ENCODE data around the gene CYP1B1.
"Not testable (repeated sequence)": the region's sequence is repeated elsewhere in the genome, so short reads cannot be mapped to it uniquely, and the experiment has no call there.

CYP1B1 gene

DNA sequence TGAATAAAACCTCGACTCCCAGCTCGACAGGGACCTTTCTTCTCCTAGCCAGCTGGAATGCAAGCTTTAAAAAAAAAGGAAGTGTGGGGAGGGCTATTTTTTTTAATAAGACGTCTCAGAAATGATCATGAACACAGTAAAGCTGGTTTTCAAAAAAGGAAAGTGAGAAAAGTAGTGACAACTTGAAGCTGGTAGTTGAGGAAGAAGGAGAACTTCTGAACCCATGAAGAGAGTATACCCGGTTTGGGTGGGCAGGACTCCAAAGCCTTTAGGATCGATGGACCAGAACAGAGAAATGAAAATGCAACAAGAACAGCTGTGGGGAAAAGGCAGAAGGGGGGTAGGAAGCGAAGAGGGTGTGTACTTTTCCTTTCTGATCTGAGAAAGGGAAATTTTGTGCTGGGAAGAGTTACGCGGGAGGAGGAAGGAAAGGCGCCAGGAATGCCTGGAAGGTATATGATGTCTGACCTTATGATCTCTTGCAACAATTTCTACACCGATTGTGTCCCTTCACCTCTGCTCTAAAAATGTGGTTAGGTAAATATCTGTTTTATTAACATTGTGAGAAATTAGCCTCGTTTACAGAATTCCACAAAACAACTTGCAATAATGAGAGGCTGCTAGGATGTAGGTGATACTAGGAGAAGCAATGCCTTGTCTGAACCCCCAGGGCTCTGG is 22.6 kb upstream of the CYP1B1 start:
- no peak for DNase-seq

DNA sequence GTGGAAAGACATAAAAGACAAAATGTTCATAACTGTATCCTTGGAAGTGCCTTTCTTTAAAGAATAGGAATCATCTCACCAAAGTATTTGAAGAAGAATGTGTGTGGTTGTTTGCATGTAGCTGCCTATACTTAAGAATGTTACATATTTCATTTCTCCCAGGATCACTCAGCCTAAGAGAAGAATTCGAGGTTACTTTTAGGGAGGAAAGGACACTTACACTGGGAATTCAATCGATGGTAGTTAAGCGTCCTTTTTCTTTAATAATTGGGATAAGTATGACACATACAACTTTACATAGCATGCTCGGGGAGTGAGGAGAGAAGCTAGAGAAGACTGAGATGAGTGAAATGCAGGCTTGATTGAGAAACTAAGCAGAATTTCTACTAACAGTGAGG is 22.0 kb upstream of the CYP1B1 start:
- no peak for DNase-seq

DNA sequence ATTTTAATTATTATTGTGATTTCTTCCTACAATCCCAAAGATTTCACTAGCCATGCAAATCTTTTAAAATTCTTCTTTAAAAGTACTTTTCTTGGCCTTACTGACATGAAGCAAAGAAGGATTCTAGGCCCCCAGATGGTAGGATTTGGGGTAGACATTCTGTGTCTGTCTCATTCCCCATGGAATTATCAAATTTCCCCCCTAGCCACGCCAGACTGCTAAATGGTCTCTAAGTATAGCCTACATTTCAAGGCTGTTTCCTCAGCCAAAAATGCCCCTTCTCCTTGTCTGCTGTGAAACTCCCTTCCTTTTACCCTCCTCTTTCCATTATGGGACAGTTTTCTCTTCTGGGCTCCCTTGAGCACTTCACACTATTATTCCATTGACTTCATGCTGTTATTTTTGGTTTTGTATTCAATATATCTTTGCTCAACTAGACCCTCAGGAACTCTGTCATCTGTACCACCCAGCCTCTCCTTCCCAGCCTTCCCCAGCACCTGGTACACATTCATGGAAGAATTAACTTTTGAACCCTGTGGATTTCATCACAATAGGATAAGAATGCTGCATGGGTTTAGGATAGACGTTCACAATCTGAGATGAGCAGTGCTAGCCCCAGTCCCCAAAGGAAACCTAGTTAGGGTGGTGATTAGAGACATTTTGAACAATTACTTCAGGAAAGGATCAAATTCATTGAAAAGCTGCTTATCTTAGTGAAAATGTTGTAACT is 21.5 kb upstream of the CYP1B1 start:
- DNase-seq, result no peak

DNA sequence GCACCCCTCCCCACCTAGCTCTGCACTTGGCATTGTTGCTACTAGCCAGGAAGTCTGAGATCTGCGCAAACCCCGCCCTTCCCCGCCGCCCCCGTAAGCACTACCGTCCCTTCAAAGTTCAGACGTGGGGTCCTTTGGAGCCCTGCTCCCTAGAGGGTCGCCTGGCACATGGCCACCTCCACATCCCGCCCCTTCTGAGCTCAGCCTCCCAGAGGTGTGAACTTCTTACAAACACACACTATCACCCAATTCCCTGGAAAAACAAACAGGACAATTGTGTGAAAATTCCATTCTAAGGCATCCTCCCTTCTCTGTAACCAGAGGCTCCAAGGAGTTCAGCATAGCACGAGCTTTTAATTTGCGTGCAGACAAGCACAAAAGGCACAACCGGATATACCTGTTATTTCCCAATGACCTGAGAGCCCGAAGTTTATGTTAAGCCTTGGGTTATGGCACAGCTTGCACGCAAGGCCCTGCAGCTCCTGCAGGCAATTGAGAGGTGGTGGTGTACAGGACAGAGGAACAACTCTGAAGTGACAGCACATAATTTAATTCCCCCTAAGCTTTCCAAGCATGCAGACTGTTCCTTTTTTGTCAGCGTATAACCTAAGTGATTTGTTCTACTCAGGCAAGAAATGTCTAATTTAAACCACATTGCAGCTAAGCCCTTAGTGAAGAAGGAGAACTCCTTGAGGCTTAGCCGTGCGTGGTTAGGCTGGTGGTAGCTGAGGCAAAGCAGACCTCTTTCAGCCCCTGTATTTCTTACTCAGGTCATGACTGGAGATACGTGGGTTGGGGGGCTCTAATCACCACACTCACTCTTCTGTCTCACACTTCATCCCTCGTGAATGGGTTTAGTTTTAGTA is 20.3 kb upstream of the CYP1B1 start:
- no peak for DNase-seq

DNA sequence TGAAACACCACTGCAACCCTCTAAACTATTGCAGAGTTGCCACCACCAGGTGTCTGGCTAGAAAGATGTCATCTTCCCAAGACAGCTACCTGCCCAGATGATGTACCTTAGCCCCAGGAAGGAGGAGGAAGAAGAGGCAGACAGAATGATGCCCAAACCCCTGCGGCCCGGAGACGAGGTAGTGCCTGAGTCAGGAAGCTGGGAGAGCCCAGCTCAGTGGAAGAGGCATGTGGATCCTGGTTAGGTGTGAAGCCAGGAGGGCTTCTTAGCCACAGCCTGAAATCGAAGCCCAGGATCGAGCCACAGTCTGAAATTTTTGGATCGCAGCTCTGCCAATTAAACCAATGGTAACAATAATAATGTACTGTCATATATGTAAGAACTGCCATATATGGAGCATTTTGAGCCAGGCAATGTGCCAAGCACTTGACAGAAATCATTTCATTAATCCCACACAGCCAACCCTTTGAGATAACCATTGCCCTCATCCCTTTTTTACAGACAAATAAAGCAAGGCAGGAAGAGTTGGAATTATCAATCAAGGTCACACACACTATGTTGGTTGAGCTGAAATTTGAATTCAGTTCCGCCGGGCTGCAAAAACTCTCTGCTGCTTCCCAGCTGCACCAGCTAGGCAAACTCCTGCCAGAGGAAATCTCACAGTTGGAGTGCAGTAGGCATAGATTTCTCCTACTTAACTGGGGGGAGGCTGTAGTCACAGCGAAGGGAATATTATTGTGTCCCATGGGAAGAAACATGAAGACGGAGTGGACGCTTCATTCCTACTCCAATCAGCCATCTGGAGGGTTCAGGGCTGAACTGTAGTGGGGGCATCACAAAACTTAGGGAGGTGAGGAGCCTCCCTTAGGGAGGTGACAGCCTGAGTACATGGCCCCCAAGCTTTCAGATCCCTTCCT is 19.4 kb upstream of the CYP1B1 start:
- no peak for DNase-seq

DNA sequence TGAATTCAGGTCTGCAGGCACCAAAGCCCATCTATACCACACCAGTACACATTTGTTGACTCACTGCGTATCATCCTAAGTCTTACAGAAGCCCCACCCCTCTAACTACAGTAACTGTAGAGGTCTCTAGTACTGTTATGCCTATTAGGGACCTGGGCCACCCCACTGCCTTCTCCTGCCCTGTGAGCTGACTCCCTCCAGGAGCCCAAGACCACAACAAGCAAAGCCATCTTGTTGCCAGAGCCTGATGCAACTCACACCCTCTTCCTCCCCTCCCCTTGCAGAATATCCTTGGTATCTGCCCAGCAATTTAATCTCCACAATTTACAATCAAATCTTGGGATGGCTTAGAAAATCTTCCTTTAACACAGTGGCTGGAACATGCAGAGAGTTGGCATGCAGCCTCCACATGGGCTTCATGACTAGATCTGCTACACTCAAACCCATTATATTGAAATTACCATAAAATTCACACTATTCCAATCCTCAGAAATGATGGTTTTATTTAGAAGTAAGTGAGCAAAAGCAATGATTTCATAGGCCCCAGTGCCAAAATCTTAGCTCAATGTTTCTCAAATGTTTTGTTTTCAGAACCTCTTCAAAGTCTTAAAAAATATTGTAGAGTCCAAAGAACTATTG is 17.7 kb upstream of the CYP1B1 start:
- no peak for DNase-seq

DNA sequence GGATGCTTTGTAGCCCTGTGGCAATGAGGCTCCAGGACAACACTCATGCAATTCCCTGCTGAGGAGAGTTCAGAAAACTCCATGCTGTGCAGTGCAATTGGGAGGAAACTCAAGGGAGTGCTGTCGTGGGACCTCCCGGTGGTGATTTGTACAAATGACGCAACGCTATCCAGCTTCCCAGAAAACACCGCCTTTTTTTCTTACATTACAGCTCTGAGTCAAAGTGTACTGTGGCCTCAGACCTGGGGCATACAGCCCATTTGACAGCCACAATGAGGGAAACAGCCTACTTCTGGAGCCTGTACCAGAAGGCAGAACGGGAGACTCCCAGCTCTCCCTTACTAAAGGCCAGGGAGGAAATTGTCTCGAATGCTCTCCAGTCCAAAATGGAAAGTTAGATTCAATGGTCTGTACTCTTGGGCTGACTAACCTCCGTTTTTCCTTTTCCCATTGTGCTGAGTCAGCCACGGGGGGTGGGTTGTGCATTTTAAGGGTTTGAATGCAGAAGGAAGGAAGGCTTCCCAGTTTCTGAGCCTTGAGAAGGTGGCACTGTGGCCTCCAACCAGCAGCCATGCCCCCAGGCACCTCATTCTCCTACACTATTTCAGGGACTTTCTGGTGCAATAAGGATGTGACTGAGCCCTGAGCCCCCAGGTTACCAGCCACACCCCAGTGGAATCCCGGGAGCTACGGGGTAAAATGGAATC is 16.4 kb upstream of the CYP1B1 start:
- DNase-seq, result no peak

DNA sequence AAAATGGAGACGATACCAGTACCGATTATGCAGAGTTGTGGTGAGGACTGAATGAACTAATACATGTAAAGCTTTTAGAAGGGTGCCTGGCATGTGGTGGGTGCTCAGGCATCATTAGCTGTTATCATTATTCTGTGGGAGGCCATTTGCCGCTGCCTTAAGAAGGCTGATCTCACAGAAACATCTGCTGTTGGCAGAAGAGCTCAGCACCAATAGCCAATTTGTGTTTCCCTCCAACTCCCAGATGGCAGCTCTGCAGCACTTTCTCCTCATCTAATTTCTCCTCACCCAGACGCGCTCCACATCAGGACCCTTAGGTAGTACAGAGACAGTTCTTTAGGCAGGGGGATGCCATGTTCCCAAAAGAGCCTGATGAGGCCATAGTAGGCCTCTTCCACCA is 15.8 kb upstream of the CYP1B1 start:
- no peak for DNase-seq

DNA sequence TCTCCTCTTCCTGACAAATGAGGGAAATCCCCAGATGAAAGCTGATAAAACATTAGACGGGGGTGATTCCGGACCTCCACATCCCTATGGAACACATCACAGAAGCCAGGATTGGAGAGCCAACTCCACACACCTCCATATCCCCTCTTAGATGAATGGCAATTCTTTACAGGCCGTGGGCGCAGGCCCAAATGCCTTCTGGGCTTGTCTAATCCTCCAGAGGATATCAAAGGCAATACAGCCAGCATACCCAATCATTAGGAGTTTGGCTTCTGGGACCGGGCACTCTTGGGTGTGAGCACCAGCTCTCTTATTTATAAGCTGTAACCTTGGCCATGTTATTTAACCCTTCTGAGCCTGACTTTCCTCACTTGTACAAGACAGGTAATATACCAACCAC is 15.0 kb upstream of the CYP1B1 start:
- no peak for DNase-seq

DNA sequence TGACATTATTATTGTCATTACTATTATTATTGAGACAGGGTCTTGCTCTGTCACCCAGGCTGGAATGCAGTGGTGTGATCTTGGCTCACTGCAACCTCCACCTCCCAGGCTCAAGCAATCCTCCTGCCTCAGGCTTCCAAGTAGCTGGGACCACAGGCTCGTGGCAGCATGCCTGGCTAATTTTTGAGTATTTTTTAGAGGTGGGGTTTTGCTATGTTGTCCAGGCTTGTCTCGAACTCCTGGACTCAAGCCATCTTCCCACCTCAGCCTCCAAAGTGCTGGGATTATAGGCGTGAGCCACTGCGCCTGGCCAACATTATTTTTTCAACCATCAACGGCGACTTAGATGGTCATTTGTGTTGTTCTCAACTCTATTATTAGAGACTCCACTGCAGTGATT is 14.3 kb upstream of the CYP1B1 start:
- DNase-seq, result not testable (repeated sequence)

DNA sequence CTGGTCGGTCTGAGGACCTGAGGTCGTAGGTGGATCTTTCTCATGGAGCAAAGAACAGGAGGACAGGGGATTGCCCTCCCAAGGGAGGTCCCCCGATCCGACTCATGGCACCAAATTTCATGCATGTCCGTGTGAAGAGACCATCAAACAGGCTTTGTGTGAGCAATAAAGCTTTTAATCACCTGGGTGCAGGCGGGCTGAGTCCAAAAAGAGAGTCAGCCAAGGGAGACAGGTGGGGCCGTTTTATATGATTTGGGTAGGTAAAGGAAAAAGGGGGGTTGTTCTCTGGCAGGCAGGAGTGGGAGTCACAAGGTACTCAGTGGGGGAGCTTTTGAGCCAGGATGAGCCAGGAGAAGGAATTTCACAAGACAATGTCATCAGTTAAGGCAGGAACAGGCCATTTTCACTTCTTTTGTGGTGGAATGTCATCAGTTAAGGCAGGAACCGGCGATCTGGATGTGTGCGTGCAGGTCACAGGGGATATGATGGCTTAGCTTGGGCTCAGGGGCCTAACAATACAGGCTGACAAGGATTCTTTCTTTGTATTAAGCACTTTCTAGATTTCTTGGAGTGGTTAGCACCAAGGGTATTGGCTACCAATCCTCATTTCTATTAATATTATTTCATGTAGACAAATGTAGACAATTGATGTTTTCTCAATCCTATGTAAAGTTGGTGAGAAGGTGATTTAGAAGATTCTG is 10.2 kb upstream of the CYP1B1 start:
- DNase-seq, result not testable (repeated sequence)

DNA sequence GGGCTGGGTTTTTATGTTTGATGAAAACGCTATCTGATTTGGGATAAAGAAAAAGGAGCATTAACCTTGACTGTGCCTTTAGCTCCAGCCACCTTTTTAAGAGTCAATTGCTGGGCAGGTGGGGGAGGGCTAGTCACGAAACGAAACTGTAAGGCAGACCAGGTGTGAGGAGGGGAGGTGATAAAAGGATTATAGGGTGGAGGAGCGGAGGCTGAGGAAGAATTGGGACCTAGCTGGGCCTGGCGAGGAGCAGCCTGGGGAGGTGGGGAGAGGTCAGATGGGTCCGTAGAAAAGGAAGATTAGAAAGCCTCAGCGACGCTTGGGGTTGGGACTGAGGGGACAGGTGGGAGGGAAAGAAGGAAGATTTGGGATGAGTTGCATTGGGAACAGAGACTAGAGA is 8.6 kb upstream of the CYP1B1 start:
- DNase-seq, result not testable (repeated sequence)

DNA sequence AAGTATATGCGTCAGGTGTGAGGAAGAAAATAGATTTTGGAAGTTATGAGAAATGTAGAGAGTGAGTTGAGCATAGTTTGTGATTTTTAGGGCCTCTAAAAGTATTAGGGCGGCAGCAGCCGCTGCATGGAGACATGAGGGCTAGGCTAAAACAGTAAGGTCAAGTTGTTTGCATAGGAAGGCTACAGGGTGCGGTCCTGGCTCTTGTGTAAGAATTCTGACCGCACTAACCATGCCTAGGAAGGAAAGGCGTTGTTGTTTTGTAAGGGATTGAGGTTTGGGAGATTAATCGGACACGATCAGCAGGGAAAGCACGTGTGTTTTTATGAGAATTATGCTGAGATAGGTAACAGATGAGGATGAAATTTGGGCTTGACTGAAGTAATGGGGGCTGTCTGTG is 6.8 kb upstream of the CYP1B1 start:
- not testable (repeated sequence) for DNase-seq

DNA sequence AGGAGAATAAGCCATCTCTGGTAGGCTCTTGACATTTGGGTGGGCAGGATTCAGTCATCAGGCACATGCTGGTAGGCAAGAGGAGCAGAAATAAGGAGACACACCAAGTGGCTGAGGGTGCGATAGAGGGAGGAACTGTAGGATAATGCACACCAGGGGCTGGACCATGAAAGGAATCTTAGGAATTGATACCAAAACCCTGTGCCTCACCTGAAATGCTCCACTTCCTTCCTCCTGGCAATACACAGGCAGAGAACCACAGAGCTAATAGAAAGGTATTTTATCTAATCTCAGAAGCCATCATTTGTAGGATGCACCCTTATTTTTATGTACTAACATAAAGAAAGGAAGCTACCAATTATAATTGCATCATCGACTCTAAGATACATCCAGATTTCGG is 4.4 kb upstream of the CYP1B1 start:
- no peak for DNase-seq

DNA sequence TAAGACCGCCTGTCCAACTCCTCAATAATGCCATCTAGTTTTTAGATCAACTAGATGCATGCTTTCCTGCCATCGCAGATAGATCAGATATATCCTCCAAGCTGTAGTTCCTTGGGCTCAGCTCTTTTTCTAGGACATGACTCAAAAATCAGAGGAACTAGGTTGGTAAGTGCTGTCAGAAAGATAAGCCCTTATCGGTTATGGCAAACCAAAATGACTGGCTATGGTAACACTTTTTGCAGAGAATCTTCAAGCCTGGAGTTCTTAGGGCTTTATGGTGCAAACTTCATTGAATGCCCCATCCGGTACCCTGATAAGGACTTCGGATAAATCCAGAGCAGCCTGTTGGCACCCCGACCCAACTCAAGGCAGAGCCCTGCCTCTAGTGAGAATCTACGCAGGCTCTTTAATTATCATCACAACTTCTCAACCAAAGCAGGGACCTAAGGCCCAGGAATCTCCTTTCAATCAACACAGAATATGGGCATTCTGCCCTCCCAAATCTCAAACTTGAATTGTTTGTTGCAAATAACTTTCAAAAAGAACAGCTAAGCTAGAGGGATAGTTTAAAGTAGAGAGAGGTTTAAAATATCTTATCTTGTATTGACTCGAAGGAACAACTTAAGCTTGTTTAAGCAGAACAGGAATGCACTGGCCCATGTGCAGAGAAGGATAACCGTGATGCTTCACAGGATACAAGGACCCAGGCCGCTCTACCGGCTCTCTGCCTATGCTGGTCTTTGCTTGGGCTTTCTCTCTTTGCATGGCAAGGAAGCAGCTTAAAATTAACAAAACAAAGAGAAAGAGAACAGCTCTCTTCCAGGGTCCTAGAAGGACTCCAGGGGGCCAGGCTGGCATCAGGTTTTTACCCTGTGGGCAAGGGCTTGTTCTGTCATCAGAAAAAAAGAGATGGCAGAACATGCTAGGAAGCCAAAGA is 3.4 kb upstream of the CYP1B1 start:
- no peak for DNase-seq

DNA sequence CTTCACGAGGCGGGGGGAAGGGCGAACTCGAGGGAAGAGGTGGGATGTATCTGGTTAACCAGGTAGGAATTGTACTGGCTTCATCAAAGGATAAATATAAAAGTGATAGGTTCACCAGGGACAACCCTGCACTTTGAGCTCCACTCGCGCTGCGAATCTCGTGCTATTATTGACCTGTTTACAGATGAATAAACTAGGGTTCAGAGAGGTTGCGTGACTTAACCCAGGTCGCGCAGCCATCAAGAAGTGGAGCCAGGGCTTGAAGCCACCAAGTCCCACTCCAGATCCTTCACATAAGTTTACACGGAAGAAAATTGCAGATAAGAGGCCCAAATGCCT is 1.4 kb upstream of the CYP1B1 start:
- no peak for DNase-seq

DNA sequence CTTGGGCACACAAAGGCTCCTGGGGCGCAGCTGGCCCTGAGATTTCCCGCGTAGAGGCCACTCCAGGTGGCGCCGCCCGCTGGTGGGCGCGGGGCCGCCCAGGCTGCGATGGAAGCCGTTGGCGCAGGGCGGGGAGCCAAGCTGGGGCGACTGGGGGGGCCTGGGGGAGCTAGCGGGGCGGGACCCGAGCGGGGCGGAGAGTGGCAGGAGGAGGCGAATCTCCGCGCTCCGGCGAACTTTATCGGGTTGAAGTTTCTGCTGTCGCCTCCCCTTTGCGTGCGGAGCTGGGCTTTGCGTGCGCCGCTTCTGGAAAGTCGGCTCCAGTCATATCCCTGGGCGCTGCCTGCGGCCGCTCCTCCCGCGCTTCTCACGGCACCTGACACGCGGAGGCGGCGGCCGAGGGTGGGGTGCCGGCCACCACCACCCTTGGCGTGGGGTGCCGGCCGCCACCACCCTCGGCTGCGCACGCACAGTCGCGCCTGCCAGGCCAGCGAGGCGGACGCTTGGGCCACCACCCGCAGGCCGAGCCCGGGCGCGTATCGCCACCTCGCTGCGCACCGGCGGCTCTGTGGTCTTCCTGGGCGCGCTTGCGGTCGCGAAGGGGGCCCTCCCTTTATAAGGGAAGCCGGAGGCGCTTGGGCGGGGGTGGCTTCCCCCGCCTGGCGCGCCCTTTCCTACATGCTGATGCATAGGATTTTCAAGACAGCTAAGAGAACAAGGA is 919 bp upstream of the CYP1B1 start:
- no peak for DNase-seq

DNA sequence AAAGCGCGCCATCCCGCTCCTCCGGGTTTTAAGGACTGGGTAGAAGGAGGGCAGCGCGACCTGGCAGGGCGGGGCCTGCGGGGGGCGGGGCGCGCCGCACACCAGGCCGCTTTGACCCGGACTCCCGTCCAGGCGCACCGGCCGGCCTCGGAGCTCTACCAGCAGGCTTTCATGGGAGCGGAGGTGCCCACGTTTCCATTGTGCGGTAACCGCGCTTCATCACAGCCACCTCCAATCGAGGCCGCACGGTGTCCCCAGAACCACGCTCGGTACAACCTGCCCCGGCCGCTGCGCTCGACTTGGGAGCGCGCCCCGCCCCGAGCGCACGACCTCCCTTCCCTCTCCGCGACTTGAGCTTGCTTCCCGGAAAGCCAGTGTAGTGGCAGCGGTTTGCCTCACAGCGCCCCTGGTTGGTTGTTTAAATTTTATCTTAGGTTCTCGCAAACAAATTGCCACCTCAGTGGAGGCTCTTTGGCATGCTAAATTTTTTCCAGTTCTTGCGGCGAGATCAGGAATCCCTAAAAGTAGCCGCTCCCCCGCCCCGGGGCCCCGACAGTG is 280 bp upstream of the CYP1B1 start:
- no peak for DNase-seq

All from cerebellar nuclear complex (tissue), 1 donor.